ENCODE results near the gene PRND.

Gene PRND

GRCh38 chr20:4688305-4688704 lies 33.4 kb upstream of the PRND start:
- DNase-seq (ENCODE audit: low read depth): no peak
- no peak for TF ChIP-seq POLR2A (IDR thresholded peaks at IDR 0.05; ENCODE audit: extremely low read depth, insufficient read length)
- H3K4me3 ChIP-seq (ENCODE audit: low read depth, low read length): no peak overlapping the region

- no peak overlapping the region for H3K4me3 ChIP-seq (ENCODE audit: low read depth, low read length)
- TF ChIP-seq CTCF (IDR thresholded peaks at IDR 0.05; ENCODE audit: low read depth, low read length) (no peak), MYC (IDR thresholded peaks at IDR 0.05; ENCODE audit: low read depth, low read length) (no peak), POLR2A (IDR thresholded peaks at IDR 0.05; ENCODE audit: extremely low read depth, insufficient read length) (no peak)
- TF ChIP-seq, protein P1, sequence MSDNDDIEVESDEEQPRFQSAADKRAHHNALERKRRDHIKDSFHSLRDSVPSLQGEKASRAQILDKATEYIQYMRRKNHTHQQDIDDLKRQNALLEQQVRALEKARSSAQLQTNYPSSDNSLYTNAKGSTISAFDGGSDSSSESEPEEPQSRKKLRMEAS (IDR thresholded peaks at IDR 0.05; ENCODE audit: low read depth, low read length): no peak
- DNase-seq (ENCODE audit: low read depth): peak; percentile 39
Observed at GRCh38 chr20:4689220-4689619, 32.5 kb upstream of the PRND start.

DNA sequence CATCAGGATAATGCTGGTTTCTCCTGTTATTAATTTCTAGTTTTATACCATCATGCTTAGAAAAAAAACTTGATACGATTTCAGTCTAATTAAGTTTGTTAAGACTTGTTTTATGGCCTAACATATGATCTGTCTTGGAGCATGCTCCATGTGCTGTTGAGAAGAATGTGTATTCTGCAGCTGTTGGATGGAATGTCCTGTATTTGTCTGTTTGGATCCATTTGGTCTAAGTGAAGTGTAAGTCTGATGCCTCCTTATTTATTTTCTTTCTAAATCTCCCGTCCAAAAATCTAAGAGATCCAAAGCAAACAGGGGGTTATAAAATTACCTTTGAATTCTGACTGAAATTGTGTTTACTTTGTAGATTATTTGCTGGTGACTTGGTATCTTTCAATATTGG lies 30.0 kb upstream of the PRND start:
- TF ChIP-seq POLR2A (IDR thresholded peaks at IDR 0.05; ENCODE audit: extremely low read depth, insufficient read length) (no peak), MYC (IDR thresholded peaks at IDR 0.05; ENCODE audit: low read depth, low read length) (no peak), CTCF (IDR thresholded peaks at IDR 0.05; ENCODE audit: low read depth, low read length) (no peak)
- TF ChIP-seq, protein P1 (IDR thresholded peaks at IDR 0.05; ENCODE audit: low read depth, low read length): no peak
- no peak overlapping the region for H3K4me3 ChIP-seq (ENCODE audit: low read depth, low read length)
- DNase-seq (ENCODE audit: low read depth): no peak

DNA sequence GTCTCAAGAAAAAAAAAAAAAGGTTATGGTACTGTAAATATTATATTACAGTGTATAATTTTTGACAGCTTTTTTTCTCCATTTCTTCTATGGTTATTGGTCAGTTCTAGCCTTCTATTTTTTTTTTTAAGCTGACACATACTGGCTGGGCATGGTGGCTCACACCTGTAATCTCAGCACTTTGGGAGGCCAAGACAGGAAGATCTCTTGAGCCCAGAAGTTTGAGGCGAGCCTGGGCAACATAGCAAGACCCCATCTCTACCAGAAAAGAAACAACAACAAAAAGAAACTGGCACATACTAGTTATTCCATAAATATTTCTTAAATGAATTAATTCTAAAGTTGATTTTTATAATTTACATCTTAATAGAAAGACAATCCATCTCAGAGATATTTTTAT lies 27.6 kb upstream of the PRND start:
- TF ChIP-seq POLR2A (IDR thresholded peaks at IDR 0.05; ENCODE audit: extremely low read depth, insufficient read length): no peak
- no peak for TF ChIP-seq CTCF (IDR thresholded peaks at IDR 0.05; ENCODE audit: low read depth, low read length)
- TF ChIP-seq MYC (IDR thresholded peaks at IDR 0.05; ENCODE audit: low read depth, low read length): no peak
- TF ChIP-seq, protein P1 (IDR thresholded peaks at IDR 0.05; ENCODE audit: low read depth, low read length): no peak
- H3K4me3 ChIP-seq (ENCODE audit: low read depth, low read length): no peak overlapping the region
- DNase-seq (ENCODE audit: low read depth): no peak

- TF ChIP-seq, protein P1 (IDR thresholded peaks at IDR 0.05; ENCODE audit: low read depth, low read length): no peak
- TF ChIP-seq POLR2A (IDR thresholded peaks at IDR 0.05; ENCODE audit: extremely low read depth, insufficient read length) (no peak), CTCF (IDR thresholded peaks at IDR 0.05; ENCODE audit: low read depth, low read length) (no peak), MYC (IDR thresholded peaks at IDR 0.05; ENCODE audit: low read depth, low read length) (no peak)
- no peak for DNase-seq (ENCODE audit: low read depth)
- H3K4me3 ChIP-seq (ENCODE audit: low read depth, low read length): no peak overlapping the region
Observed at GRCh38 chr20:4697189-4697830, 24.4 kb upstream of the PRND start.

- H3K4me3 ChIP-seq (ENCODE audit: low read depth, low read length): no peak overlapping the region
- DNase-seq (ENCODE audit: low read depth): no peak
- TF ChIP-seq POLR2A (IDR thresholded peaks at IDR 0.05; ENCODE audit: extremely low read depth, insufficient read length): no peak
- TF ChIP-seq, protein P1 (IDR thresholded peaks at IDR 0.05; ENCODE audit: low read depth, low read length): no peak
- no peak for TF ChIP-seq CTCF (IDR thresholded peaks at IDR 0.05; ENCODE audit: low read depth, low read length)
- TF ChIP-seq MYC (IDR thresholded peaks at IDR 0.05; ENCODE audit: low read depth, low read length): no peak
Observed at GRCh38 chr20:4697831-4698221, 23.9 kb upstream of the PRND start.
